Activated naive CD8-positive, alpha-beta T cell treated with anti-CD3 and anti-CD28 coated beads for 36 hours (primary cell): Measurements from ENCODE around the gene GALNT11. TPM values are rescaled to one million over a fixed set of nuclear protein-coding genes. Genes with fewer than 3 reads are reported as not detected.
"Not testable (repeated sequence)": the region's sequence is repeated elsewhere in the genome, so short reads cannot be mapped to it uniquely, and the experiment has no call there.

Experiments used
- DNase-seq: peaks from one replicate; pipeline ENCODE4 v3.0.0; 2021
- H3K27ac Mint-ChIP-seq: one replicate; pipeline ENCODE4 v1.8.0; 2022; ENCODE audit warnings: mild to moderate bottlenecking, moderate library complexity, mixed read lengths
- H3K27me3 Mint-ChIP-seq: one replicate; pipeline ENCODE4 v1.8.0; 2022; ENCODE audit warnings: mild to moderate bottlenecking, mixed read lengths
- H3K36me3 Mint-ChIP-seq: one replicate; pipeline ENCODE4 v1.8.0; 2021; ENCODE audit warnings: mild to moderate bottlenecking, mixed read lengths
- H3K4me1 Mint-ChIP-seq: one replicate; pipeline ENCODE4 v1.8.0; 2021; ENCODE audit warnings: mixed read lengths
- H3K4me3 Mint-ChIP-seq: one replicate; pipeline ENCODE4 v1.8.0; 2022; ENCODE audit warnings: mild to moderate bottlenecking, moderate library complexity, mixed read lengths
- H3K9me3 Mint-ChIP-seq: one replicate; pipeline ENCODE4 v1.8.0; 2022; ENCODE audit warnings: mixed read lengths
- total RNA-seq, 2 experiments: library from RNA; stranded (reverse); gene quantifications; one replicate each; pipeline ENCODE4 v1.2.3, GENCODE V29; 2021

GALNT11 gene
- total RNA-seq, 2 experiments from 2014 or later: 18.6 to 19.0 TPM

GRCh38 chr7:152015600-152015999 is 9.9 kb upstream of the GALNT11 start:
- no peak overlapping the region for H3K4me3 Mint-ChIP-seq
- H3K36me3 Mint-ChIP-seq: no peaks in the 10 kb centered on the region
- DNase-seq: no peak
- no peaks in the 10 kb centered on the region for H3K9me3 Mint-ChIP-seq
- no peaks in the 10 kb centered on the region for H3K27me3 Mint-ChIP-seq
- H3K4me1 Mint-ChIP-seq: no peaks in the 10 kb centered on the region
- no peak overlapping the region for H3K27ac Mint-ChIP-seq

GRCh38 chr7:152016947-152017346 is 8.5 kb upstream of the GALNT11 start:
- H3K4me3 Mint-ChIP-seq: no peak overlapping the region
- no peak overlapping the region for H3K27ac Mint-ChIP-seq
- H3K36me3 Mint-ChIP-seq: no peaks in the 10 kb centered on the region
- no peak for DNase-seq
- H3K9me3 Mint-ChIP-seq: no peaks in the 10 kb centered on the region
- H3K4me1 Mint-ChIP-seq: no peaks in the 10 kb centered on the region
- H3K27me3 Mint-ChIP-seq: no peaks in the 10 kb centered on the region

GRCh38 chr7:152017683-152018082 is 7.8 kb upstream of the GALNT11 start:
- not testable (repeated sequence) for H3K4me3 Mint-ChIP-seq, H3K27me3 Mint-ChIP-seq, H3K9me3 Mint-ChIP-seq, H3K27ac Mint-ChIP-seq, DNase-seq, H3K36me3 Mint-ChIP-seq, H3K4me1 Mint-ChIP-seq

- DNase-seq, H3K27ac Mint-ChIP-seq, H3K4me3 Mint-ChIP-seq, H3K27me3 Mint-ChIP-seq, H3K9me3 Mint-ChIP-seq, H3K36me3 Mint-ChIP-seq: not testable (repeated sequence)
- H3K4me1 Mint-ChIP-seq: peaks cover 11% of the 10 kb centered on the region
These were observed 3.7 kb upstream of the GALNT11 start for GRCh38 chr7:152021740-152022139.

GRCh38 chr7:152025937-152026890 is 740 bp downstream of the GALNT11 start:
- Mint-ChIP-seq H3K4me3 (peak overlapping the region; percentile 85), H3K27me3 (no peaks in the 10 kb centered on the region), H3K36me3 (peaks cover 33% of the 10 kb centered on the region), H3K27ac (peak overlapping the region; percentile 74), H3K9me3 (peaks cover 5% of the 10 kb centered on the region), H3K4me1 (peaks cover 45% of the 10 kb centered on the region)
- no peak for DNase-seq

- Mint-ChIP-seq H3K27ac (peak overlapping the region; percentile 92), H3K4me1 (peaks cover 47% of the 10 kb centered on the region), H3K36me3 (peaks cover 41% of the 10 kb centered on the region), H3K4me3 (peak overlapping the region; percentile 77)
- not testable (repeated sequence) for H3K9me3 Mint-ChIP-seq, H3K27me3 Mint-ChIP-seq
- peak; percentile 63 for DNase-seq
These were observed 2.3 kb downstream of the GALNT11 start for GRCh38 chr7:152027491-152028365.

GRCh38 chr7:152030059-152030458 is 4.6 kb downstream of the GALNT11 start:
- not testable (repeated sequence) for H3K27ac Mint-ChIP-seq, H3K9me3 Mint-ChIP-seq, H3K27me3 Mint-ChIP-seq, H3K4me3 Mint-ChIP-seq, DNase-seq
- Mint-ChIP-seq H3K36me3 (peaks cover 64% of the 10 kb centered on the region), H3K4me1 (peaks cover 47% of the 10 kb centered on the region)

GRCh38 chr7:152030639-152031038 is 5.2 kb downstream of the GALNT11 start:
- H3K27me3 Mint-ChIP-seq, DNase-seq, H3K9me3 Mint-ChIP-seq: not testable (repeated sequence)
- Mint-ChIP-seq H3K27ac (peak overlapping the region; percentile 1), H3K36me3 (peaks cover 68% of the 10 kb centered on the region), H3K4me1 (peaks cover 47% of the 10 kb centered on the region), H3K4me3 (peak overlapping the region; percentile 1)

GRCh38 chr7:152035817-152036216 is 10.3 kb downstream of the GALNT11 start:
- no peak for DNase-seq
- peaks cover 8% of the 10 kb centered on the region for H3K4me1 Mint-ChIP-seq
- no peak overlapping the region for H3K4me3 Mint-ChIP-seq
- H3K27me3 Mint-ChIP-seq: no peaks in the 10 kb centered on the region
- H3K36me3 Mint-ChIP-seq: peaks cover 88% of the 10 kb centered on the region
- peaks cover 30% of the 10 kb centered on the region for H3K9me3 Mint-ChIP-seq
- H3K27ac Mint-ChIP-seq: no peak overlapping the region

GRCh38 chr7:152038410-152038809 is 12.9 kb downstream of the GALNT11 start:
- not testable (repeated sequence) for H3K4me1 Mint-ChIP-seq, H3K27ac Mint-ChIP-seq, DNase-seq, H3K27me3 Mint-ChIP-seq, H3K4me3 Mint-ChIP-seq
- Mint-ChIP-seq H3K36me3 (peaks cover 88% of the 10 kb centered on the region), H3K9me3 (peaks cover 34% of the 10 kb centered on the region)

- H3K4me3 Mint-ChIP-seq, H3K4me1 Mint-ChIP-seq, H3K27me3 Mint-ChIP-seq, DNase-seq, H3K27ac Mint-ChIP-seq: not testable (repeated sequence)
- peaks cover 83% of the 10 kb centered on the region for H3K36me3 Mint-ChIP-seq
- peaks cover 45% of the 10 kb centered on the region for H3K9me3 Mint-ChIP-seq
These were observed 17.6 kb downstream of the GALNT11 start for GRCh38 chr7:152043086-152043485.

- H3K27me3 Mint-ChIP-seq, H3K4me3 Mint-ChIP-seq, DNase-seq, H3K27ac Mint-ChIP-seq: not testable (repeated sequence)
- Mint-ChIP-seq H3K36me3 (peaks cover 76% of the 10 kb centered on the region), H3K4me1 (peaks cover 11% of the 10 kb centered on the region), H3K9me3 (peaks cover 43% of the 10 kb centered on the region)
These were observed 19.4 kb downstream of the GALNT11 start for GRCh38 chr7:152044909-152045308.

- Mint-ChIP-seq H3K9me3 (peaks cover 36% of the 10 kb centered on the region), H3K27ac (no peak overlapping the region), H3K4me3 (no peak overlapping the region), H3K27me3 (no peaks in the 10 kb centered on the region), H3K4me1 (peaks cover 14% of the 10 kb centered on the region), H3K36me3 (peaks cover 63% of the 10 kb centered on the region)
- DNase-seq: no peak
These were observed 21.1 kb downstream of the GALNT11 start for GRCh38 chr7:152046531-152046930.

- no peak overlapping the region for H3K4me3 Mint-ChIP-seq
- H3K27me3 Mint-ChIP-seq: no peaks in the 10 kb centered on the region
- peaks cover 57% of the 10 kb centered on the region for H3K36me3 Mint-ChIP-seq
- no peak overlapping the region for H3K27ac Mint-ChIP-seq
- H3K4me1 Mint-ChIP-seq: peaks cover 17% of the 10 kb centered on the region
- H3K9me3 Mint-ChIP-seq: peaks cover 34% of the 10 kb centered on the region
- DNase-seq: no peak
These were observed 22.6 kb downstream of the GALNT11 start for GRCh38 chr7:152048051-152048450.

- Mint-ChIP-seq H3K4me3 (no peak overlapping the region), H3K36me3 (peaks cover 32% of the 10 kb centered on the region), H3K9me3 (peaks cover 18% of the 10 kb centered on the region), H3K4me1 (peaks cover 15% of the 10 kb centered on the region), H3K27ac (no peak overlapping the region), H3K27me3 (no peaks in the 10 kb centered on the region)
- no peak for DNase-seq
These were observed 25.1 kb downstream of the GALNT11 start for GRCh38 chr7:152050547-152050971.
